Urothelium cell line (cell line): ENCODE results near the gene RAB18.
"Not testable (repeated sequence)": the region's sequence is repeated elsewhere in the genome, so short reads cannot be mapped to it uniquely, and the experiment has no call there.

Experiments used
- DNase-seq: peaks from one replicate; pipeline ENCODE4 v3.0.0; 2011; ENCODE audit warnings: low spot score, mixed read lengths
- FAIRE-seq: peaks from 2 replicates; lab custom pipeline; 2011; peaks lifted over from hg19 to GRCh38; lab: Jason Lieb, UNC

The RAB18 gene

DNA sequence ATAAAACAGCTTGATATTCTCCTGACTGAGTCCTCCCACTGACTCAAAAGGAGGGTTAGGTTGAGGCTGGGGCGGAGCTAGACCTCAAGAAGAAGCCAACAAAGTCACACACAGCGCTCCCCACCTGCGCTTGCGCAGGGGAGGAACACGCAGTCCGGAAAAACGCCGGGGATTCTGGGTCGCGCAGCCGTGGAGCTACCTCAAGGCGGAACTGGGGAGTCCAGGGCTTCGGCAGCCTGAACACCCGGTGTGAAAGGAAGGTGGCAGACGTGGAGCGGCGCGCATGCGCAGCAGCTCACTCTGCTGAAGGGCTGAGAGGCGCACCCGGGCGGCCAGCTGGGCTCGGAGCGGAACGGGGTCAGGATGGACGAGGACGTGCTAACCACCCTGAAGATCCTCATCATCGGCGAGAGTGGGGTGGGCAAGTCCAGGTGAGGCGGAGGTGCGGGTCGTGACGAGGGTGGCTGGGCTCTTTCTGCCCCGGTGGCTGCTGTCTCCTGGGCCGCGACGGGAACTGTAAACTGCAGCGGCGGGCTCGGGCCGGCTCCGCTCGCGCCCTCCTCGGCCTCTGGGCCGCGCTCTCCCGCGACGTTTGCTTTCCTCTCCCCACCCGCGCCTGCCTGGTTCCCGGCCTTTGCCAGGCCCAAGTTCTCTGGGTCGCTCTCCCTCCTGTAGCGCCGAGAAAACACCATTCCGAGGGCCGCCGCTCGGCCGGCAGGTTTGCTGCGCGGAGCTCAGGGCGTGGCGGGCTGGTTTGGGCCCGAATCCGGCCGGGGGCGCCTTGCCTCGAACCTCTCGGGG lies at the start of gene RAB18:
Gene RAB18 (plus strand): TSS at position 298 of the 801 bp plus-strand sequence. CDS start 66 bp downstream, at position 364.
- DNase-seq (peak; percentile 96), FAIRE-seq (peak; percentile 90)

DNA sequence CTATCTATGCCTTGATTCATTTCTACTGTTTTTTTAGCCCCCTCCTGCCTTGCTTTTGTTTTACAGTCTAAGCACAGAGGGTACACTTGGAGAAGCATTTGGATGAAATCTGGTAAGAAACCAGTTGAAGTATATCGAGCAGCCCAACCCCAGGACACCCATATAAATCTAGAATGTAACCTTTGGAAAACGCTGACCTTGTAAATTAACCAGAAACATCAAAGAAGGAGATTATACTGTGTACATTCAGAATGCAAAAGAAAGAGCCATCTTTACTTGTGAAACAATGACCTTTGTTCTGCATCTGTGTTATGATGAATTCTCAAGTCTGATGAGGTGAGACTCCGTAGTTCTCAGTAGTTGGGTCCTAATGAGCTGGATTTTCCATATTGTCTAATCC lies 49.3 kb upstream of the RAB18 start:
- FAIRE-seq (no peak), DNase-seq (no peak)

DNA sequence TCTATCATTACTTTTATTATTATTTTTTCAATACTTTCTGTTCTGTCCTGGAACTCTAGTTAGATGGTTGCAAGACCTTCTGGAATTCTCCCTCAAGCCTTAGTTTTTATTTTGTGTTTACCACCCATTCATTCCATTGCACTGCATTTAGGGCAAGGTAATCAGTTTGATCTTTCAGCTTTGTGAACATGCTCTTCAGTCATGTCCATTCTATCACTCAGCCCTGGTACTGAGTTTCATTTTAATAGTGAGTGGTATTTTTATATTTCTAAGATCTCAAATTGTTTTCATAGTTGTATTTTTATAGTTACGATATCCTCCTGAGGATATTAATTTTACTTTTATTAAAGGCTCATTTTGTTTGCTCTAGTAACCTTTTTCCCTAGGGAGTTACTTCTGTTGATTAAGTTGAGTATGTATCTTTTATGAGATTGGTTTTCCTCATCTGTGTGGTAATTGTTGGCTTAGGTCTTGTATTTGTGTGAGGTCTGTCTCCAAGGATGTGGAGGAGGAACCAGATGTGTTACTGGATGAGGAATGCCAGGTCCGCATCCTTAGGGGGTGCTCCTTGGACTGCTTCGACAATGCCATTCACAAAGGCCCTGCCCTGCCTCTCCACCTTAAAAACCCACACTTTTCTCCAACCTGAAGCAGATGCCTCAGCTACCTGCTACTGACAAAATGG lies 46.7 kb upstream of the RAB18 start:
- DNase-seq, result no peak
- no peak for FAIRE-seq

DNA sequence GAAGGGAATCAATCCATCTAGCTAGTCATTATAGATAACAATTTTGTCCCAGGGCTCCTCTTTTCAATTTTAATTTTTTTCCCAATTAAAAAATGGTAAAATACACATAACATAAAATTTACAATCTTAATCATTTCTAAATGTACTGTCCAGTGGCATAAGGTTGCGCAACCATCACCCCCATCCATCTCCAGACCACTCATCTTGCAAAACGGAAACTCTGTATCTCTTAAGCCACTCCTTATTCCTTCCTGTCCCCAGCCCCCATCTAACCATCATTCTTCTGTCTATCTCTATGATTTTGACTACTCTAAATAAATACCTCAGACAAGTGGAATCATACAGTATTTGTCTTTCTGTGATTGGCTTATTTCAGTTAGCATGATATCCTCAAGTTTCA lies 46.1 kb upstream of the RAB18 start:
- no peak for FAIRE-seq
- no peak for DNase-seq

DNA sequence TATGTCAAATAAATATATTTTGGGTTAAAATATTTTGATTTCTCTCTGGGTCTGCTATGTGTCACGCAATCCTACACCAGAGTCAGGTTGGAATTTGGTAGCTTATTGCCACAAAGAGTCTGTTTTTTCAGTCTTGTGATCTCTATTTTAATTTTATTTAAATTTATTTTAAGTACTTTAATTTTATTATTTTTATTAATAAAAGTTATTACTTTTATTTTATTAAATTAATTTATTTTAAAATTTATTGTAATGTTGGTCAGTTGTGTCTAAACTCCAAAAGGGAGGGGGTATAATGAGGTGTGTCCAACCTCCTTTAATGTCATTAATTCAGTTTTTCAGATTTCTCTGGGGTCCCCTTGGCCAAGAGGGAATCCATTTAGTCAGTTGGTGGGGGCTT lies 42.8 kb upstream of the RAB18 start:
- FAIRE-seq (no peak), DNase-seq (no peak)

DNA sequence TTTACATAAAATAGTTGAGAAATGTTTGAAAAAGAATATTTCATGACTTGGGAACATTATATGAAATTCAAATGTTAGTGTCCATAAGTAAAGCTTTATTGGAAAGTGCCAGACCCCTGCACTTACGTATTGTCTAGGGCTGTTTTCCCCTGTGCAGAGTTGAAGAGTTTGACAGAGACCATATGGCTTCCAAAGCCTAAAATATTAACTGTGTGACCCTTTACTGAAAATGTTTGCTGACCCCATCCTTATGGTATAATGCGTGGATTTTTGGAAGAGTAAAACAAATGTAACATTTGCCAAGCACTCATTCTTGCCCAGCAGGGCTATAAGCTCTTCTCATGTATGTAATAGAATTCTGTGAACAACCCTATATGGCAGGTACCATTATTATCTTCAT lies 40.1 kb upstream of the RAB18 start:
- FAIRE-seq (no peak), DNase-seq (no peak)

DNA sequence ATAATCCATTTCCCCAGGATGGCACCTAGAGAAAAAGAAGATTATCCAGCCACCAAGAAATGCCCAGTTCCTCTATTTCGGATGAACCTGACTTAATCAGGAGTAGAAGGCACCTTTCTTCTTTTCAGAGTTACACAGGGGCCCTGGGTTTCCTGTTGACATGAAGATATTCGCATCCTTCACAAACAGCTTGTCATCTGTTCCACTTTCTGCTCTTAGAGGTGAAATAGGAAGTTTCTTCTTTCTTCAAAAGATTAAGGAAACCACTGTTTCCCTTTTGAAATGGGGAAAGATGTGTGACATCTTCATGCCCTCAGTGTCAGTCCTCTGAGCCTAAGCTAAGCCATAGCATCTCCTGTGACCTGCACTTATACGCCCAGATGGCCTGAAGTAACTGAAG lies 39.1 kb upstream of the RAB18 start:
- no peak for FAIRE-seq
- no peak for DNase-seq

DNA sequence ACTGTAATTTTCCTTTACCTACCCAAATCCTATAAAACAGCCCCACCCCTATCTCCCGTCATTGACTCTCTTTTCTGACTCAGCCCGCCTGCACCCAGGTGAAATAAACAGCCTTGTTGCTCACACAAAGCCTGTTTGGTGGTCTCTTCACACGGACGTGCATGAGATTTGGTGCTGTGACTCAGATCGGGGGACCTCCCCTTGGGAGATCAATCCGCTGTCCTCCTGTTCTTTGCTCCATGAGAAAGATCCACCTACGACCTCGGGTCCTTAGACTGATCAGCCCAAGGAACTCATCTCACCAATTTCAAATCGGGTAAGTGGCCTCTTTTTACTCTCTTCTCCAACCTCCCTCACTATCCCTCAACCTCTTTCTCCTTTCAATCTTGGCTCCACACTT lies 38.5 kb upstream of the RAB18 start:
- not testable (repeated sequence) for DNase-seq, FAIRE-seq

DNA sequence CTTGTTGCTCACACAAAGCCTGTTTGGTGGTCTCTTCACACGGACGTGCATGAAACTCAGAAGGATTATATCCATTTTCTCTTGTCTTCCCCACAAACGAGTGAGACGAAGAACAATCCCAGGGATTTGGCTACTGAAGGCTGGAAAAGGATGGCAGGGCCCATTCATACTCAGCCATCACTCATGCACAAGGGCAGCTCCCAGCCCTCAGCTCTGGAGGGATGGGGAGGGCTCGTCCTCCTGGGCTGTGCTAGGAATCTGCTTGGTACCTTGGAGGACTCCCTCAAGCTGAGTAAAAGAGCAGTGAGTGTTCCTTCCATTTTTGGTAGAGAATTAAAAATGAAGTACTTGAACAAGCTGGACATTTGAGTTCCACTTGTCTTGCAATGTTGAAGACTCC lies 33.2 kb upstream of the RAB18 start:
- FAIRE-seq (no peak), DNase-seq (no peak)

DNA sequence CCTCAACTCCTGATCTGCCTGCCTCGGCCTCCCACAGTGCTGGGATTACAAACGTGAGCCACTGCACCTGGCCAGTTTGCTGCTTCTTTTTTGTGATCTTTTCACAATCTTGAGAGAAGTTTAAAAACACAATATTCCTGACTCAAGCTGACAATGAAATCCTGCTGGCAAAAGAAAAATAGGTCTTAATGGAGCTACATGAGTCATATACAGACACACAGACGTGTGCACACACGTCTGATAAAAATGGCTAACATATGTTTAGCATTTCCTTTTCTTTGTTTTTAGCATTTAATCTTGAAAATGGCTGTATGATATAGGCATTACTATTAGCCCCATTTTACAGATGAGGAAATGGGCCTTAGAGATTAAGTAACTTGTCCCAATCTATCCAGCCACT lies 29.4 kb upstream of the RAB18 start:
- FAIRE-seq (no peak), DNase-seq (no peak)

DNA sequence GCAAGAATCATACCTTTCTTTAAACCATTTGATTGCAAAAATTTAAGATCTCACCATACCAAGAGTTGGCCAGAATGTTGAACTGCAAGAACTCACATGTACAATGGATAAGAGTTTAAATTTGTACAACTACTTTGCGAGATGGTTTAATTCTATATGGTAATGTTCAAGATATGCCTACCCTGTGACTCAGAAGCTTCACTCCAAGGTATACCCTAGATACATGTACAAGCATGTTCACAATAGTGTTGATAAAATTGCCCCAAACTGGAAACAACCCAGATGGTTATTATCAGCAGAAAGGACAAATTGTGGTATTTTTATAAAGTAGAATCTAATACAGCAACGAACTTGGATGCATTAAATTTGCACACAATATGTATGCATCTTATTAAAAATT lies 25.1 kb upstream of the RAB18 start:
- DNase-seq (no peak), FAIRE-seq (no peak)

DNA sequence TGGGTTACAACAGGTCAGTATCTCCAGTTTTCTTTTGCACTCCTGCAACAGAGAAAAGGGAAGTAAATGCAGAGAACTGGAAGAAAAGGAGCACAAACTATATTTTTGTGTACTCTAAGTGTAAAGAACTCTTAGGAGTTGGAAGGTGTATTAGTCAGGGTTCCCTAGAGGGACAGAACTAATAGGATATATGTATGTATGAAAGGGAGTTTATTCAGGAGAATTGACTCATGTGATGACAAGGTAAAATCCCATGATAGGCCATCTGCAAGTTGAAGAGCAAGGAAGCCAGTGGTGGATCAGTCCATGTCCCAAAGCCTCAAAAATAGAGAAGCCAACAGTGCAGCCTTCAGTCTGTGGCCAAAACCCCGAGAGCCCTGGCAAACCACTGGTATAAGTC lies 22.6 kb upstream of the RAB18 start:
- DNase-seq (no peak), FAIRE-seq (no peak)

DNA sequence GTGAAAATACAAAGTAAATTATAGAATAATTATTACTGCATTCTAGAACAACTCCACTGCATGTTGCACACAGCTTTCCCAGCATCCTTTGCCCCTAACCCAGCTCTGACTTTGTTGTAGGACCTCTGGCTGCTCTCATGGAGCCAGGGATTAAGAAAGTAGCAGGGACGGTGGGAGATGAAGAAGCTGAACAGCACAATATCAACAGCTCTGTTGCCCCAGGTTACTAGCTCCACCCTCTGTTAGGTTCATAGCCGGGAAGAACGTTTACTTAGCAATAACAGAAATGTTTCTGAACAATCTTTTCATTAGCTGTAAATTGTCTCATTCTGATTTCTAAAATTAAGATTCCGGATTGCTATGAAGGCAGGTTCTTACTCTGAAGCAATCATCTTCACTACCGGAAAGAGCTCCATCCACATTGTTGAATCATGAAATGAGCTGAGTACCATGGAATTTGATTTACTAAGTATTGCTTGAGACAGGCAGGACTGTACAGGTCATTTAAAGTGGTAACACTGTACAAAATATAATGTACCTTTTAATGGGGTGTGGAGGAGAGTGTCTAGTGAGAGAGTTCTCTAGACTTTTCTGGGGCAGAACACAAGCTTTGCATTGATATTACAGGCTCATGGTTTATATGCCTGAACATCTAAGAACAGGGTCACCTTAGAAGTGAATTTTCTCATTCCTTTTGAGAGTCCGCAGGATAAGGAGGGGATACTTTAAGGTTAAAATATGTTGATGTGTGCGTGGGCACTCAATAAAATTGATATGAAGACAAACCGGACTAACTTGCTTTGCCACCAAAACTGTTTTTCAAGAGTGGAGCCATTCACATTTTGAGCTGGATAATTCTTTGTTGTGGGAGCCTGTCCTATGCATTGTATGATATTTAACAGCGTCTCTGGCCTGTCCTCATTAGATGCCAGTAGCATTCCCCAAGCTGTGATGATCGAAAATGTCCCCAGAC lies 20.8 kb upstream of the RAB18 start:
- FAIRE-seq (no peak), DNase-seq (peak; percentile 30)

DNA sequence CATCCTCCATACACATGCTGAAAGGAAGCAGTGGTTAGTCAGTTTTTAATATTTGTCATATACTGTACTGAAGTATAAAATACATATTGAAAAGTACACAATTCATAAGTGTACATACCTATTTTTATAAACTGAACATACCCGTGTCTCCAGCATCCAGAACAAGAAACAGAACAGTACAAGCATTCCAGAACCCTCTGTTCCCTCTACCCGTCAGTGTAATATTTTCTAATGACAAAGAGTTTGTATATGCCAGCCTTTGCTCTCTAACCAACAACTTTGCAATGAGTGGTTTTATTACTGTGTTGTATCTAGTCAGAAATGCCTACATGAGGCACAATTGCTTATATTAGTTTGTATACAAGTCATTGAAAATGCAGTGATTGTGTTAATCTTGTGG lies 18.7 kb upstream of the RAB18 start:
- FAIRE-seq (no peak), DNase-seq (no peak)

DNA sequence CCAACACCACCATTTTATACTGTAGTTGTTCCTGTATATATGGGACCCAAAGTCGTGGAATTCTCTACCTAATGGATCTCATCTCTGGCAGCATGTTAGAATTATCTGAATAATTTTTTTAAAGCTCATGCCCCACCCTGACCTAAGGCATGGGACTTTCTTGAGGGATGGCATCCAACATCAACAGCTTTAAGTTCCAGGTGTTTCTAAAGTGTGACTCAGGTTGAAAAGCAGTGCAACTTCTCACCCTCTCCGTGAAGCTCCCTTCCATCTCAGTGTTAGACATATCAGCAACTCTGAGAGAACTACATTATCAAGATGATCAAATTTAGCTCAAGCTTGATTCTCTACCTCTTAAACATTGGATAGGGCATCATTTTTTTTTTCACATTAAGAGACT lies 18.1 kb upstream of the RAB18 start:
- FAIRE-seq (no peak), DNase-seq (no peak)

DNA sequence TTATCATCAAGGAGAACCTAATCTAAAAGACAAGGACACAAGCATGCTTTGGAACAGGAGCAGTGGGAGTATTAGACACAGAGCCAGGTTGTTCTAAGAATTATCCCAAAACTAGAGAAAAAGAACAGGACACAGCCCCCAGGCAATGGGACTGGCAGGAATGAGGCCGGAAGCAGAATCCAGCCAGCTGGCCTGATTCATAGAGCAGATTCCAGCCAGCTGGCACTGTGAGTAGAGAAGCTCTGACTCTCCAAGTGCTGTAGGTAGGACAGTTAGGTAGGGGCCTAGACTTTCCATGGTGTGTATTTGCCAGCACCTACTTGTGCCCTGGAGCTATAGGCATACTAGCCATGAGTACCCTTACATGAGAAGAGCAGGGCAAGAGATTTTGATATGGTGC lies 13.3 kb upstream of the RAB18 start:
- DNase-seq (no peak), FAIRE-seq (no peak)

DNA sequence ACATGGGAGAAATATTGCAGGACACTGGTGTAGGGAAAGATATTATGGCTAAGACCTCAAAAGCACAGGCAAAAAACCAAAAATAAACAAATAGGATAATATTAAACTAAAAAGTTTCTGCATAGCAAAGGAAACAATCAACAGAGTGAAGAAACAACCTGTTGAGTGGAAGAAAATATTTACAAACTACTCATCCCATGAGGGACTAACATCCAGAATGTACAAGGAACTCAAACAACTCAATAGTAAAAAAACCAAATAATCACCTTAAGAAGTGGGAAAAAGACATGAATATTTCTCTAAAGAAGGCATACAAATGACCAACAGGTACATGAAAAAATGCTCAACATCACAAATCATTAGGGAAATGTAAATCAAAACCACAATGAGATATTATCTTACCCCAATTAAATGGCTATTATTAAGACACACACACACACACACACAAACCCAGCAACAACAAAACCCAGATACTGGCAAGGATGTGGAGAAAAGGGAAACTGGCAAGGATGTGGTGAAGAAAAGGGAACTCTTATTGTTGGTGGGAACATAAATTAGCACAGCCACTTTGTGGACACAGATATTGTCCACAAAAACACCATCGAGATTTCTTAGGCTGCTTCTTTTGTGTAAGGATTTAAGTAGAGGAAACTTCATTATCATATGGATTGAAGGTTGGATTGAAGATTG lies 9.8 kb upstream of the RAB18 start:
- DNase-seq, result no peak
- FAIRE-seq, result no peak

DNA sequence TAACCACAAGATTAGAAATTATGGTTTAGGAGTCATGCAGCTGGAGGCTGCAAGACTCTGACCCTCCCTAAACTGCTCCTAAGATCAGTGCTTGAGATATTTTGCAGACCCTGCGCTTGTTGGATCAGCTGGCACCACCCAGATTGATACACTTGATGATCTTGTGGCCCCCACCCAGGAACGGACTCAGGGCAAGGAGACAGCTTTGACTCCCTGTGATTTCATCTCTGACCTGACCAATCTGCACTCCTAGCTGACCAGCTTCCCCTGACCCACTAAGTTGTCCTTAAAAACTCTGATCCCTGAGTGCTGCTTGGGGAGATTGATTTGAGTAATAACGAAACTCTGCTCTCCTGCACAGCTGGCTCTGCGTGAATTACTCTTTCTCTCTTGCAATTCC lies 8.0 kb upstream of the RAB18 start:
- FAIRE-seq (no peak), DNase-seq (no peak)

DNA sequence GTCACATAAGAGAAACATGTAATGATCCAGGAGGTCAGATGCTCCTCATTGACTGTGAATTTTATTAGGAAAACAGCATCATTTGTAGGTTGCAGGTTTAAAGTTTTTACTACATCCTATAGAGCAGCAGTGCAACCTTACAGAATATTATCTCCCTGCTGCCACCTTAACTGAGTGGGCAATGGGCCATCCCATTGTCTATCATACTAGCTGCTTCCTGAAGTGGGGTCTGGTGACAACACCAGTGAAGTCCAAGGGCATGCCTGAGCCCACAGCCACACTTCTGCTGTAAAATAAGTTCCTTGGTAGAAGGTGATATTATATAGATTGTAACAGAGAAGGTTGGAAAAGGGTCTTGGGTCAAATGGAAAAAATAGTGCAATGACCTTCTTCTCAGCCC lies 4.0 kb upstream of the RAB18 start:
- DNase-seq (no peak), FAIRE-seq (no peak)

DNA sequence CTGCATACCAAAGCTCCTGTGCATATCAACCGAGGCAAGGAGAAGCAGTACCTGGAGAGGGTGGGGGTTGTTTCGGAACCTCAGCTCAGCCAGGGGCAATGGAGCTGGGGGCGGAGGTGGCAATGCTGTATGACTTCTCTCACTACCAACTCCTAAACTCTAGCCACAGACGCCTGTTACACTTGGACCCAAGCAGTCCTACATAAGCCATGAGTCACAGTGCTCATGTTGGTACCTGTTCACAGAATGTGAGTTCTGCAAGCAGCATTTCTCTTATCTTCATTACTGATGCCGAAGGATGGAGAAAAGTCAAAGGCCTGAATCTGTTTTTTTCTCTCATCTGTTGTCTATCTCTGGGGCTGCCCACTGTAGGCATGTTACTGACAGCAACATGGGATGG lies 3.2 kb upstream of the RAB18 start:
- FAIRE-seq (no peak), DNase-seq (no peak)

DNA sequence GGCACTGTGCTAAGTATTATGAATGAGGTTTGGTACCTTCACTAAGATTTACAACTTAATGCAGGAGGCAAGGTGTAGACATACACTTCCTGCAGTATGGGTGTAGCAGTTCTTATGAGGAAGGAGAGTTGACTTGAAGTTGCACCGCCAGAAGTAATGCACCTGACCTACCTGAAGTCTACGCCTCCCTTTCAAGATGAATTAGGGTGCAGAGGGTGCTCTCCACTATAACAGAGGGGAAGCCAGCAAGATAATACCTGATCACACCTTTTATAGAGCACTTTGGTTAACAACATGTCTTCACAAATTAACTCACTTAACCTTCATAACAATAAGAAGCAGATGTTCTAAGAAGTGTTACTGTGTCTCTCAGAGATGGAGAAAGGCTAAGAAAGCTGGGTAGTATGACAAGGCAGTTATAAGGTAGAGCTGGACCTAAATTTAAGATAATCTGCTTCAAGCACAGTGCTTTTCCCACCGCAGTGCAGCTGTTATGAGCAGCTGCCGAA lies 552 bp upstream of the RAB18 start:
- DNase-seq (no peak), FAIRE-seq (no peak)
